Right forelimb (tissue), 1 donor: ENCODE data around the gene ZNF862.

Experiments
- DNase-seq: peaks from one replicate; pipeline ENCODE4 v3.0.0-alpha.2; 2018

ZNF862 gene

DNA sequence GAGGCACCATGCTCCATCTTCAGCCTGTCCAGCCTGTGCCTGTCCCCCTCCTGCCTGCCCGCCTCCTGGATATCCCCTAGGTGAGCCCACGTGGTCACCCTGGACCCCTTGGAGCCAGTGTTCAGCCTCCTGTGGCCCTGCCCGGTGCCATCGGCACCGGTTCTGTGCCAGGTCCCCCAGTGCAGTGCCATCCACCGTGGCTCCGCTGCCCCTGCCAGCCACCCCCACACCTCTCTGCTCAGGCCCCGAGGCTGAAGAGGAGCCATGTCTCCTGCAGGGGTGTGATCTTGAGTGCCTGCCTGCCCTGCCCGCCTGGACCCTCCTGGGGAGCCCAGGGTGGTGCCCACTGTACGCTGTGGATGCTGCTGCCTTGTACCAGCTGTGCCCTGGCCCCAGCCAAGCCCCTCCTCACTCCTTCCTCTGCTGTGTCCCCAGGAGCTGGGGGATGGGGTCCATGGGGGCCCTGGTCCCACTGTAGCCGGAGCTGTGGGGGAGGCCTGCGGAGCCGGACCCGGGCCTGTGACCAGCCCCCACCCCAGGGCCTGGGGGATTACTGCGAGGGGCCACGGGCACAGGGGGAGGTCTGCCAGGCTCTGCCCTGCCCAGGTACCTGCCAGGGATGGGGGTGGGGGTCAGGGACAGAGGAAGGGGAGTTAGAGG, 26.2 kb upstream of the ZNF862 start:
- no peak for DNase-seq

DNA sequence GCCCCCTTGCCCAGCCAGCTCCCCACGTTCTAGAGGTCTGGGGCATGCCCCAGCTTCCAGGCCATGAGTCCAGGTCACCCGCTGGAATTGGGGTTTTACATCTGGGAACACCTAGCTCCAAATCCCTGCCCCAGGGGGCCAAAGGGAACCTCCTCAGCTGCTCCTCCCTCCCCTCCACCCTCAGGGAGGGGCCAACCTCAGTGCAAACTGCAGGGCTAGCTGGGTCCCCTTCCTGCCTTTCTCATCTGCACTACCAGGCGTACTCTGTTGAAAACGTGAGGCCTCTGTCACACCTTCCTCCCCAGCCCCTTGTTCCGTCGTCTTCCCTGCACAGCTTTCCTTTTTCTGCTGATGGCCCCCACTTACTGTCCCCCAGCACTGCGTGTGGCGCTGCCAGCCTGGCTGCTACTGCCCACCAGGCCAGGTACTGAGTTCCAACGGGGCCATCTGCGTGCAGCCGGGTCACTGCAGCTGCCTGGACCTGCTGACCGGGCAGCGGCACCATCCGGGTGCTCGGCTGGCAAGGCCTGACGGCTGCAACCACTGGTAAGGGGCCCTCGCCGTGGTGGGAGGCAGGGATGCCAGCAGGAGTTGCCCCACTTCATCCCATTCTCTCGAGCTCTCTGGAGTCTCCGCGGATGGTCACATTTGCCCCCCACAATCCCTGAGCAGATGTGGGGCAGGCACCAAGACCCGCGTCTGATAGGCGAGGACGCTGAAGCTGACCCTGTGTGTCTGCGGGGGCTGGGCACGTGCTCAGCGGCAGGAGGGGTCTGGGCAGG, 24.7 kb upstream of the ZNF862 start:
- DNase-seq, result no peak

DNA sequence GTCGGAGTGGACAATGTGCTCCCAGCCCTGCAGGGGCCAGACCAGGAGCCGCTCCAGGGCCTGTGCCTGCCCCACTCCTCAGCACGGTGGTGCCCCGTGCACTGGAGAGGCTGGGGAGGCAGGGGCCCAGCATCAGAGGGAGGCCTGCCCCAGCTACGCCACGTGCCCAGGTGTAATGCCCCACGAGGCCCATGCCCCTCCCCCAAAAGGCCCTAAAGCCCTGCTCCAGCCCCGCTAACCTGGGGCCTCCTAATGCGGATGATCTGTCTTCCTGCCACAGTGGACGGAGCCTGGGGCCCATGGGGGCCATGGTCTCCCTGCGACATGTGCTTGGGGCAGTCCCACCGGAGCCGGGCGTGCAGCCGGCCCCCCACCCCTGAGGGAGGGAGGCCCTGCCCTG, 23.7 kb upstream of the ZNF862 start:
- no peak for DNase-seq

DNA sequence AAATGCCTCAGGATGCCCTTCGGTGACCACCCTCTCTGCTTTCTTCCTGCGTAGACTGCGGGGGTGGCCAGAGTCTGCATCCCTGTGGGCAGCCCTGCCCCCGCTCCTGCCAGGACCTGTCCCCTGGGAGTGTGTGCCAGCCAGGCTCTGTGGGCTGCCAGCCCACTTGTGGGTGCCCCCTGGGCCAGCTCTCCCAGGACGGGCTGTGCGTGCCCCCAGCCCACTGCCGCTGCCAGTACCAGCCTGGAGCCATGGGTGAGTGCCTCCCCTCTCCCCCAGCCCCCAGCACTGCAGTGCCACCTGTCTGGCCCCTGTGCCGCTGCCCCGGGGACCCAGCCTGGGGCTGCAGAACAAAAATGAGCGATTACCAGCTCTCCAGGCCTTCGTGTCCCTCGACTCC, 23.1 kb upstream of the ZNF862 start:
- no peak for DNase-seq

DNA sequence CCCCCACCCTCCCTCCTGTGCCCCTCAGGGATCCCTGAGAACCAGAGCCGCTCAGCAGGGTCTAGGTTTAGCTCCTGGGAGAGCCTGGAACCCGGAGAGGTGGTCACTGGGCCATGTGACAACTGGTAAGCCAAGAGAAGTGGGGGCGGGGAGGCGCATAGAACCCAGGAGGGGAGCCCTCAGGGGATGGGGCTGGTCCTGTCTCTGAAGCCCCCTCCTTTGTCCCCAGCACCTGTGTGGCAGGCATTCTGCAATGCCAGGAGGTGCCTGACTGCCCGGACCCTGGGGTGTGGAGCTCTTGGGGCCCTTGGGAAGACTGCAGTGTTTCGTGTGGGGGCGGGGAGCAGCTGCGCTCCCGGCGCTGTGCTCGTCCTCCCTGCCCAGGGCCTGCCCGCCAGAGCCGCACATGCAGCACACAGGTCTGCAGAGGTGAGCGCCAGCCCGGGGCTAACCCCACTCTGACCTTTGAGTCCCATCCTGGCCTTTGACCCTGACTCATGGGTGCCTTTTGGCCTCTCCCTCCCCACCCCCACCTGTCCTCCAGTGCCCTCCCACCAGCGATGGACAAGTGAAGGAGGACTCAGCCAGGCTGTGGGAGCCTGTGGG, 22.4 kb upstream of the ZNF862 start:
- no peak for DNase-seq

GRCh38 chr7:149816267-149816751, 21.9 kb upstream of the ZNF862 start:
- no peak for DNase-seq

- DNase-seq, result no peak
These were observed 21.4 kb upstream of the ZNF862 start for GRCh38 chr7:149816794-149817193.

GRCh38 chr7:149817301-149817771, 20.8 kb upstream of the ZNF862 start:
- DNase-seq, result no peak

- DNase-seq, result no peak
These were observed 20.2 kb upstream of the ZNF862 start for GRCh38 chr7:149817836-149818535.

- no peak for DNase-seq
These were observed 19.7 kb upstream of the ZNF862 start for GRCh38 chr7:149818536-149818840.

GRCh38 chr7:149819141-149819960, 18.8 kb upstream of the ZNF862 start:
- DNase-seq, result no peak

DNA sequence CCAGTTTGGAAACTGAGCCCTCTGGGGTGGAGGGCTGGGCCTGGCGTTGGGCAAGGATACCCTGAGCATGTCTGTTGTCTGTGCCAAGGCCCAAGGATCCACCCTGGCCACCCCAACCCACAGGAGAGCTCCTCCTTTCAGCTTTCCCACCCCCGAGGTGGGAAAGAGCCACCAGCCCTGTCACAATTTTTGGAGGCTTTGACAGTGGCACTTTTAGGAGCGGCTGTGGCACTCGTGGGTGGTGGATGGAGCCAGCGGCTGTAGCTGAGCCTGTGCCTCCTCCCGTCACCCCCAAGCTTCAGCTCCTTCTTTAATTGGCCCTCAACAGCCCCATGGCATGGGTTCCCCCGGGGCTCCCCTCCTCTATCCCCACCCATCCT, 18.2 kb upstream of the ZNF862 start:
- DNase-seq, result no peak

DNA sequence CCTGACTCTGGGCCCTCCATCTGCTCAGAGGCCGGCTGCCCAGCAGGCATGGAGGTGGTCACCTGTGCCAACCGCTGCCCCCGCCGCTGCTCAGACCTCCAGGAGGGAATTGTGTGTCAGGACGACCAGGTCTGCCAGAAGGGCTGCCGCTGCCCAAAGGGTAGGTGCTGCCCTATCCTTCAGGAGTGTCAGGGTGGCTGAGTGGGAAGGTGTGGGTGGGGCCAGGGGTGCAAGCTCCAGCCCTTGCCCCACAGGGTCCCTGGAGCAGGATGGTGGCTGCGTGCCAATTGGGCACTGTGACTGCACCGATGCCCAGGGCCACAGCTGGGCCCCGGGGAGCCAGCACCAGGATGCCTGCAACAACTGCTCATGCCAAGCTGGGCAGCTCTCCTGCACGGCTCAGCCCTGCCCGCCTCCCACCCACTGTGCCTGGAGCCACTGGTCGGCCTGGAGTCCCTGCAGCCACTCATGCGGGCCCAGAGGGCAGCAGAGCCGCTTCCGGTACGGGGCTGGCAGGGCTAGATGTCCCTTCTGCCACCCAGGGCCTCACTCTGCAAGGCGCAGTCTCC, 17.5 kb upstream of the ZNF862 start:
- DNase-seq, result no peak

GRCh38 chr7:149821191-149822148, 16.7 kb upstream of the ZNF862 start:
- DNase-seq, result no peak

- DNase-seq, result no peak
These were observed 15.7 kb upstream of the ZNF862 start for GRCh38 chr7:149822353-149822943.

GRCh38 chr7:149823191-149823630, 15.0 kb upstream of the ZNF862 start:
- no peak for DNase-seq

- DNase-seq, result no peak
These were observed 14.5 kb upstream of the ZNF862 start for GRCh38 chr7:149823631-149824199.

- no peak for DNase-seq
These were observed 13.9 kb upstream of the ZNF862 start for GRCh38 chr7:149824301-149824741.

- DNase-seq, result no peak
These were observed 13.2 kb upstream of the ZNF862 start for GRCh38 chr7:149824748-149825566.
